ENCODE results near the gene NRM. TPM values are rescaled to one million over a fixed set of nuclear protein-coding genes. Genes with fewer than 3 reads are reported as not detected.

The NRM gene
- total RNA-seq, 1 donor from 2014 or later = 17.8 TPM

GRCh38 chr6:30716879-30717128 is 26.0 kb upstream of the NRM start:
- H3K36me3 Mint-ChIP-seq (ENCODE audit: low read depth) = peaks cover 51% of the 10 kb centered on the region
- ChIA-PET POLR2A (interaction anchor here (0.6 to 22.6 kb wide), 25 partner anchors 11 to 977 kb away, joined by 3 to 697 read pairs (median 5); partner anchors contain the start of genes ABCF1, DHX16, GNL1 and GTF2H4), CTCF (interaction anchor here (0.7 to 3.1 kb wide), 6 partner anchors 14 to 175 kb away, joined by 3 to 22 read pairs (median 6); no protein-coding TSS in a partner anchor)
- H3K27ac Mint-ChIP-seq = peak overlapping the region; percentile 99
- H3K4me1 Mint-ChIP-seq = peaks cover 57% of the 10 kb centered on the region
- no peaks in the 10 kb centered on the region for H3K27me3 Mint-ChIP-seq
- H3K4me3 Mint-ChIP-seq = peak overlapping the region; percentile 99
- intact Hi-C loops (cut with micrococcal nuclease) = loop anchor here (1.0 kb wide), 4 partner anchors 30 to 161 kb away; partner anchors contain the start of genes GNL1, MRPS18B and PPP1R10
- TF ChIP-seq CTCF (IDR thresholded peaks at IDR 0.05) = no peak
- no peak for ATAC-seq (ENCODE audit: low read depth)
- DNase-seq = no peak
- H3K9me3 Mint-ChIP-seq = no peaks in the 10 kb centered on the region

GRCh38 chr6:30714263-30714662 is 23.5 kb upstream of the NRM start:
- Mint-ChIP-seq H3K27ac (no peak overlapping the region), H3K4me3 (no peak overlapping the region), H3K9me3 (no peaks in the 10 kb centered on the region), H3K27me3 (no peaks in the 10 kb centered on the region), H3K4me1 (peaks cover 43% of the 10 kb centered on the region), H3K36me3 (ENCODE audit: low read depth) (peaks cover 57% of the 10 kb centered on the region)
- intact Hi-C loops (cut with micrococcal nuclease) = no loop called here
- no peak for DNase-seq
- POLR2A ChIA-PET = interaction anchor here (1.7 to 22.6 kb wide), 2 partner anchors 18 to 36 kb away, joined by 5 to 697 read pairs; partner anchors contain the start of gene DHX16
- ATAC-seq (ENCODE audit: low read depth) = no peak
- no peak for TF ChIP-seq CTCF (IDR thresholded peaks at IDR 0.05)
- CTCF ChIA-PET = interaction anchor here (1.0 kb wide), 1 partner anchor 35 kb away, joined by 4 read pairs; no protein-coding TSS in a partner anchor

- POLR2A ChIA-PET = interaction anchor here (0.7 to 22.6 kb wide), 3 partner anchors 14 to 34 kb away, joined by 3 to 697 read pairs (median 4); partner anchors contain the start of gene DHX16
- H3K27me3 Mint-ChIP-seq = no peaks in the 10 kb centered on the region
- H3K36me3 Mint-ChIP-seq (ENCODE audit: low read depth) = peaks cover 66% of the 10 kb centered on the region
- no peaks in the 10 kb centered on the region for H3K9me3 Mint-ChIP-seq
- DNase-seq = no peak
- ATAC-seq (ENCODE audit: low read depth) = no peak
- intact Hi-C loops (cut with micrococcal nuclease) = no loop called here
- H3K27ac Mint-ChIP-seq = no peak overlapping the region
- CTCF ChIA-PET = interaction anchor here (1.3 to 1.9 kb wide), 4 partner anchors 10 to 33 kb away, joined by 3 to 8 read pairs (median 5); no protein-coding TSS in a partner anchor
- peaks cover 33% of the 10 kb centered on the region for H3K4me1 Mint-ChIP-seq
- TF ChIP-seq CTCF (IDR thresholded peaks at IDR 0.05) = no peak
- H3K4me3 Mint-ChIP-seq = no peak overlapping the region
Observed at GRCh38 chr6:30712441-30712945, 21.7 kb upstream of the NRM start.

- ChIA-PET CTCF (interaction anchor here (1.8 to 1.9 kb wide), 2 partner anchors 11 to 33 kb away, joined by 5 to 8 read pairs; no protein-coding TSS in a partner anchor), POLR2A (interaction anchor here (0.7 to 22.6 kb wide), 3 partner anchors 13 to 33 kb away, joined by 3 to 697 read pairs (median 4); partner anchors contain the start of gene DHX16)
- H3K9me3 Mint-ChIP-seq = no peaks in the 10 kb centered on the region
- peaks cover 66% of the 10 kb centered on the region for H3K36me3 Mint-ChIP-seq (ENCODE audit: low read depth)
- no peak overlapping the region for H3K4me3 Mint-ChIP-seq
- DNase-seq (no peak), ATAC-seq (ENCODE audit: low read depth) (no peak)
- H3K27me3 Mint-ChIP-seq = no peaks in the 10 kb centered on the region
- H3K27ac Mint-ChIP-seq = no peak overlapping the region
- no peak for TF ChIP-seq CTCF (IDR thresholded peaks at IDR 0.05)
- intact Hi-C loops (cut with micrococcal nuclease) = no loop called here
- peaks cover 27% of the 10 kb centered on the region for H3K4me1 Mint-ChIP-seq
Observed at GRCh38 chr6:30711758-30712380, 21.1 kb upstream of the NRM start.

GRCh38 chr6:30709101-30709868 is 18.5 kb upstream of the NRM start:
- no peak for ATAC-seq (ENCODE audit: low read depth)
- intact Hi-C loops (cut with micrococcal nuclease) = no loop called here
- H3K27me3 Mint-ChIP-seq = no peaks in the 10 kb centered on the region
- no peak for DNase-seq
- no peak for TF ChIP-seq CTCF (IDR thresholded peaks at IDR 0.05)
- POLR2A ChIA-PET = no interaction called here
- H3K4me1 Mint-ChIP-seq = peaks cover 7% of the 10 kb centered on the region
- H3K27ac Mint-ChIP-seq = no peak overlapping the region
- peaks cover 78% of the 10 kb centered on the region for H3K36me3 Mint-ChIP-seq (ENCODE audit: low read depth)
- no peak overlapping the region for H3K4me3 Mint-ChIP-seq
- CTCF ChIA-PET = no interaction called here
- H3K9me3 Mint-ChIP-seq = no peaks in the 10 kb centered on the region

Measured in activated B cell treated with CpG ODN at 0.5 μM for 24 hours (primary cell).